SJCRH30 (cell line): ENCODE results near the gene CDC73. TPM values are rescaled to one million over a fixed set of nuclear protein-coding genes. Genes with fewer than 3 reads are reported as not detected.
A peak's percentile ranks its signal among the peaks of the same experiment; 100 is the strongest.

Experiments used
- DNase-seq, 2 experiments: peaks; one replicate each; pipeline ENCODE4 v3.0.0-alpha.2; 2015 to 2020
- H3K27ac ChIP-seq: fragments of 250-450 bp; sonication (Bioruptor Pico); 2 replicates; pipeline ENCODE4 v1.5.1; 2020; ENCODE audit warnings: mild to moderate bottlenecking, moderate library complexity
- H3K27me3 ChIP-seq: fragments of 250-450 bp; sonication (Bioruptor Pico); 2 replicates; pipeline ENCODE4 v1.5.1; 2020; ENCODE audit warnings: mild to moderate bottlenecking, moderate library complexity
- H3K36me3 ChIP-seq: fragments of 250-450 bp; sonication (Bioruptor Pico); 2 replicates; pipeline ENCODE4 v1.5.1; 2020; ENCODE audit warnings: mild to moderate bottlenecking, moderate library complexity
- H3K4me1 ChIP-seq: fragments of 250-450 bp; sonication (Bioruptor Pico); 2 replicates; pipeline ENCODE4 v1.5.1; 2020; ENCODE audit warnings: mild to moderate bottlenecking, moderate library complexity
- H3K4me3 ChIP-seq: fragments of 250-450 bp; sonication (Bioruptor Pico); 2 replicates; pipeline ENCODE4 v1.5.1; 2020; ENCODE audit warnings: mild to moderate bottlenecking, moderate library complexity
- H3K9me3 ChIP-seq: fragments of 250-450 bp; sonication (Bioruptor Pico); replicated peaks from 2 replicates; pipeline ENCODE4 v1.5.1; 2020; ENCODE audit warnings: mild to moderate bottlenecking, moderate library complexity
- total RNA-seq: library from RNA; depleted of rRNA; stranded (reverse); fragments of >200 nt; shearing (Covaris generic); gene quantifications from 2 replicates; pipeline ENCODE4 v1.2.3, GENCODE V29; 2014; rRNA removed

CDC73 gene
- 14.7 and 15.8 TPM in 2 replicates for total RNA-seq

GRCh38 chr1:193121616-193122593, at the start of gene CDC73:
TSS of gene CDC73 (plus strand) at chr1:193122031. CDS start at chr1:193122201, 170 bp downstream.
- peak; percentile 90 to 92 for DNase-seq
- Histone ChIP-seq H3K27ac (peak within 1 kb of the TSS; percentile 85), H3K4me1 (no peaks in the 10 kb centered on the region), H3K9me3 (no peaks in the 10 kb centered on the region), H3K27me3 (no peaks in the 10 kb centered on the region), H3K36me3 (peaks cover 8% of the 10 kb centered on the region), H3K4me3 (peak within 1 kb of the TSS; percentile 75)

DNA sequence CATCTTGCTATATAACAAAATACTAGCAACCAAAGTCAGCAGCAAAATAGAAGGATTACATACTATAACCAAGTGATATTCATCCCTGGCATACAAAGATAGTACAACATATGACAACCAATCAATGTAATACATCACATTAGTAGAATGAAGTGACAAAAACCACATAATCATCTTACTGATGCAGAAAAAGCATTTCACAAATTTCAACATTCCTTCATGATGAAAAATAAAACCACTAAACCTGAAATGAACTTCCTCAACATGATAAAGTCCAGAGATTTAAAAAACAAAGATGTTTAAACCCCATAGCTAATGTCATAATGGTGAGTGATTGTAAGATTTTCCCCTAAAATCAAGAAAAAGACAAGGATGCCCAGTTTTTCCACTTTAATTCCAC, 43.8 kb upstream of the CDC73 start:
- peaks cover 43% of the 10 kb centered on the region for H3K36me3 ChIP-seq
- no peaks in the 10 kb centered on the region for H3K27me3 ChIP-seq
- H3K4me3 ChIP-seq = no peak overlapping the region
- H3K27ac ChIP-seq = no peak overlapping the region
- no peaks in the 10 kb centered on the region for H3K9me3 ChIP-seq
- no peaks in the 10 kb centered on the region for H3K4me1 ChIP-seq
- no peak for DNase-seq

- Histone ChIP-seq H3K4me3 (no peak overlapping the region), H3K27ac (no peak overlapping the region), H3K36me3 (peaks cover 46% of the 10 kb centered on the region), H3K27me3 (no peaks in the 10 kb centered on the region), H3K4me1 (no peaks in the 10 kb centered on the region), H3K9me3 (no peaks in the 10 kb centered on the region)
- no peak for DNase-seq
Measured at GRCh38 chr1:193079187-193079586, 42.6 kb upstream of the CDC73 start.

DNA sequence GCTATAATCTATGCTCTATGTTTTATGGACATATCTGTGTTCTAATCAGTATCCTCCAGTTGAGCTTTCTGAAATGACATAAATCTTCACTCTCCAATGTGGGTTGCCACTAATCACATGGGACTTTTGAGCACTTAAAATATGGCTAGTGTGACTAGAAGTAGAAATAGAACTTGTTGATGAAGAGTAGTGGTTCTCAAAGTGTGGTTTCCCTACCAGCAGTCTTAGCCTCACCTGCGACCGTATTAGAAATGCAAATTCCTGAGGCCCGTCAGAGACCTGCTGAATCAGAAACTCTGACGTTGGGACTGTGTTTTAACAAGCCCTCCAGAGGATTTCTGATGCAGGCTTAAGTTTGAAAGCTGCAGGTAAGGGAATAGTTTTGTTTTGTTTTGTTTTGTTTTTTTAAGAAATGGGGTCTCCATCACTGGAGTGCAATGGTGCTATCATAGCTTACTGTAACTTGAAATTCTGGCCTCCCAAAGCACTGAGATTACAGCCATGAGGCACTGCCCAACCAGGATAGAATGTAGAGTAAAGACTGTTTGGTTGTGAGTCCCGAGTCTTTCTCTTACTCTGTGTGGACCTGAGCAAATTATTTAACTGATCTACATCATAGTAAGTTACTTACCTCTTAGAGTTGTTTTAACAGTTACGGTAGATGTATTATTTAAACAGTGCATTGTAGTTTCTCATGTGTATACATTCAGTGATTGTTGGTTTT, 38.3 kb upstream of the CDC73 start:
- Histone ChIP-seq H3K4me3 (no peak overlapping the region), H3K27me3 (no peaks in the 10 kb centered on the region), H3K36me3 (peaks cover 36% of the 10 kb centered on the region), H3K27ac (no peak overlapping the region), H3K9me3 (no peaks in the 10 kb centered on the region), H3K4me1 (no peaks in the 10 kb centered on the region)
- DNase-seq = no peak

DNA sequence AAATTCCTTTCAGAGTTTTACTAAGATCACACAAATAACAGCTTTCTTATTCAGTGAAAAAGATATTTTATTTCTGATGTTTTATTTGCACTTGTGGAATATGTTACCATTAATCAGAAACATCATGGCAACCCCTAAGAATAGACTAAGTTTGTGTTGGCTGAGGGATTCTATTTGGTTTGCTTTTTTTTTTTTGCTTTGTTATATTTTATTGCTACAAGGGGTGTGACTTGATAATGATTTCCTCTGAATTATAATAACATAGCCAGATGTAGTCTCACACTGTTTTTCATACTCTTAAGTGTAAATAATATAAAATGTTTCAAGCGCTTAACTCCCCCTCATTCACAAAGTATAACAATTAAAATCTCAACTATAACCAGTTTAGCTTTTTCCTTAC, 36.6 kb upstream of the CDC73 start:
- Histone ChIP-seq H3K27me3 (no peaks in the 10 kb centered on the region), H3K4me3 (no peak overlapping the region), H3K9me3 (no peaks in the 10 kb centered on the region), H3K36me3 (peaks cover 33% of the 10 kb centered on the region), H3K27ac (no peak overlapping the region), H3K4me1 (no peaks in the 10 kb centered on the region)
- DNase-seq = no peak

GRCh38 chr1:193086342-193086741, 35.5 kb upstream of the CDC73 start:
- Histone ChIP-seq H3K36me3 (peaks cover 29% of the 10 kb centered on the region), H3K4me3 (no peak overlapping the region), H3K9me3 (no peaks in the 10 kb centered on the region), H3K27me3 (no peaks in the 10 kb centered on the region), H3K4me1 (no peaks in the 10 kb centered on the region), H3K27ac (no peak overlapping the region)
- no peak for DNase-seq

DNA sequence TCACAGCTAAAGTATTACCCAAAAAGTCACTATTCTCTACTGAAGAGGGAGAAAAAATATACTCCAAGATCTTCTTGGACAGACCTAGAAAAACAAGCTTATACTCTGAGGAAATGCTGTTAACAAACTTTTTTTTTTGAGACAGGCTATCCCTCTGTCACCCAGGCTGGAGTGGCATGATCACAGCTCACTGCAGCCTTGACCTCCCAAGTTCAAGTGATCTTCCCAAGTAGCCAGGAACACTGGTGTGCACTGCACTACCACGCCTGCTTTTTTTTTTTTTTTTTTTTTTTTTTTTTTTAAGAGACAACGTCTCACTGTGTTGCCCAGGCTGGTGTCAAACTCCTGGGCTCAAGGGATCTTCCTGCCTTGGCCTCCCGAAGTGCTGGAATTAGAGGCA, 33.9 kb upstream of the CDC73 start:
- H3K4me3 ChIP-seq = no peak overlapping the region
- H3K27ac ChIP-seq = no peak overlapping the region
- no peaks in the 10 kb centered on the region for H3K4me1 ChIP-seq
- no peak for DNase-seq
- no peaks in the 10 kb centered on the region for H3K9me3 ChIP-seq
- peaks cover 22% of the 10 kb centered on the region for H3K36me3 ChIP-seq
- H3K27me3 ChIP-seq = no peaks in the 10 kb centered on the region

- Histone ChIP-seq H3K4me1 (no peaks in the 10 kb centered on the region), H3K9me3 (no peaks in the 10 kb centered on the region), H3K36me3 (peaks cover 8% of the 10 kb centered on the region), H3K4me3 (no peak overlapping the region), H3K27ac (no peak overlapping the region), H3K27me3 (no peaks in the 10 kb centered on the region)
- no peak for DNase-seq
Measured at GRCh38 chr1:193090865-193091264, 31.0 kb upstream of the CDC73 start.

DNA sequence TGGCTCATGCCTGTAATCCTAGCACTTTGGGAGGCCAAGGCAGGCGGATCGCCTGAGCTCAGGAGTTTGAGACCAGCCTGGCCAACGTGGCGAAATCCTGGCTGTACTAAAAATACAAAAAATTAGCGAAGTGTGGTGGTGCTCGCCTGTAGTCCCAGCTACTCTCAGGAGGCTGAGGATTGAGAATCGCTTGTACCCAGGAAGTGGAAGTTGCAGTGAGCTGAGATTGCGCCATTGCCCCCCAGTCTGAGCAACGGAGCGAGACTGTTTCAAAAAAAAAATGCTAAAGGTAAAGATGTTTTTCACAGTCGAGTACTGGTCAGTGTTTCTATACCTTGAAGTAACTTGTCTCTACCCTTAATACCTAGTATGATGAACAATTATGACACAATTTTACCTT, 27.7 kb upstream of the CDC73 start:
- no peak overlapping the region for H3K4me3 ChIP-seq
- peaks cover 17% of the 10 kb centered on the region for H3K36me3 ChIP-seq
- DNase-seq = no peak
- H3K9me3 ChIP-seq = no peaks in the 10 kb centered on the region
- H3K27ac ChIP-seq = no peak overlapping the region
- H3K27me3 ChIP-seq = no peaks in the 10 kb centered on the region
- H3K4me1 ChIP-seq = no peaks in the 10 kb centered on the region

DNA sequence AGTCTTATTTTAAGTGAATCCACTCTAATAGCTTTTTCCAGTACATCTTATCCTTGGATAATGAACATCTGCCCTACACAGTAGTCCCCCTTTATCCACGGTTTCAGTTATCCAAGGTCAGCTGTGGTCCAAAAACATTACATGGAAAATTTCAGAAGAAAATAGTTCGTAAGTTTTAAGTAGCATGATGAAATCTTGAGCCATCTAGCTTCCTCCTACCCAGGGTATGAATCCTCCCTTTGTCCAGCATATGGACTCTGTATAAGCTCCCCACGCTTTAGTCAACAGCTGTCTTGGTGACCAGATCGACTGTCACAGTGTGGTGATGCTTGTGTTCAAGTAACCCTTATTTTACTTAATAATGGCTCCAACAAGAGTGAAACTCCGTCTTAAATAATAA, 19.2 kb upstream of the CDC73 start:
- Histone ChIP-seq H3K9me3 (no peaks in the 10 kb centered on the region), H3K36me3 (peaks cover 14% of the 10 kb centered on the region), H3K4me3 (peak overlapping the region; percentile 91), H3K27ac (peak overlapping the region; percentile 77), H3K27me3 (no peaks in the 10 kb centered on the region), H3K4me1 (peaks cover 4% of the 10 kb centered on the region; the same call in 1 of the 2 replicates)
- peak; percentile 53 to 81 for DNase-seq

GRCh38 chr1:193103759-193104501, 17.9 kb upstream of the CDC73 start:
- Histone ChIP-seq H3K4me1 (peaks cover 4% of the 10 kb centered on the region; the same call in 1 of the 2 replicates), H3K36me3 (peaks cover 11% of the 10 kb centered on the region), H3K27ac (peak overlapping the region; percentile 81), H3K27me3 (no peaks in the 10 kb centered on the region), H3K4me3 (peak overlapping the region; percentile 91), H3K9me3 (no peaks in the 10 kb centered on the region)
- peak in 1 of 2 experiments; percentile 26 for DNase-seq

DNA sequence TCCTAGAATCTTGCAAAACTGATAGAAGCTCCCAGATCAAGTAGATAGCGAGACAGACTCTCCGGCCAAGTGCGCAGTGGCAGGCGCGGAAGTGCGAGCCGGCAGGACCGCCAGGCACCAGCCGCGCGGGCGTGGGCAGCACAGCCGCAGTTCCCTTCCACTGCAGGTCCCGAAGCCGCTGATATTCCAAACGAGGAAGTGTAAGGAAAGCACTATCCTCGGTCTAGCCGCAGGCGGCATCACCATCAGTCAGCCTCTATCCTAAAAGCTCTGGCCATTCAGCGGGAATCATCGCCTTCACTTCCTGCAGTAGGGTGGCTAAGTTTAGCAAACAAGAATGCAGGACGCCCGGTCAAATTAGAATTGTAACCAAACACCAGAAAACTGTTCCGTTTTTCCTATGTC, 17.3 kb upstream of the CDC73 start:
- peak overlapping the region; percentile 81 for H3K27ac ChIP-seq
- H3K9me3 ChIP-seq = no peaks in the 10 kb centered on the region
- peaks cover 4% of the 10 kb centered on the region; the same call in 1 of the 2 replicates for H3K4me1 ChIP-seq
- H3K4me3 ChIP-seq = peak overlapping the region; percentile 91
- H3K27me3 ChIP-seq = no peaks in the 10 kb centered on the region
- peak; percentile 53 to 64 for DNase-seq
- H3K36me3 ChIP-seq = peaks cover 11% of the 10 kb centered on the region

DNA sequence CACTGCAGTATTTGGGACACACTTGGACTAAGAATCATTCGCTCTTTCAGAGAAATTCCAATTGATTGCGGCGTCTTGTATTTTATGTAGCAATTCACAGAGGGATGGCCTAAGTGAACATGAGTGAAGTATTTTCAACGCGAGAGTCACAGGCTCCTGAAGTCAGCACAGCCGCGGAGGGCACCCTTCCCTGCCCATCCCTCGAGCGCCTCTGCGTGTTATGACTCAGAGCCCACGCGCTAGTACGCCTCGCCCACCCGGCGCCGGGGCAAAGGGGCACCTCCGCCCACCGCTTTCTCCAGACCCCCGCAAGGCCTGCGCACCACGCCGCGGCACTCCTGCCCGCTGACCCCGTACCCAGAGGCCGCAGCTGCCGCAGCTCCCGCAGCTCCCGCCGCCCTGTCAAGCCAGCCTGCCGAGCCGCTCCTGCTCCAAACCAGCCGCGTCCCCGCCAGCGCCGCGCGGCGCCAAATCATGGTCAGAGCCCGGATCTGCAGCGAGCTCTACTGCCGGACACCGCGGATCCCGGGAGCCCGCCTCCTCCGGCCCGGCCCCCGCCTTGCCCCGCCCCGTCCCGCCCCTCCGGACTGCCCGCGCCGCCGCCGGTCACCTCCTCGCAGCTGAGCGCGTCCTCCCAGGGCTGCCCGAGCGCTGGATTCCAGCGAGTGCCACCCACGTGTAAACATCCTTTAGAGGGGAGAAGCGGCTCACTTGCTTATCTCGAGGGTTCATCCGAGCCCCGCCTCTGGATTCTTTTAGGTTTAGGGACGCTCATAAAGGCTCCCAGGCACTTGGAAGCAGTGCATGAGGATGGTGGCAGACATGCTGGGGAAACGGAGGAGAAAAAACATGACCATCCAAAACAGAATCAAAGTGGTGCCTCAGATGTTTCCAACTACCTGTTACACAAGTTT, 16.7 kb upstream of the CDC73 start, which contains the start of gene GLRX2:
Gene GLRX2 (minus strand): TSS at position 508 of the 914 bp plus-strand sequence. CDS start 32 bp downstream, at position 476.
- H3K27me3 ChIP-seq = no peaks in the 10 kb centered on the region
- peak within 1 kb of the TSS; percentile 91 for H3K4me3 ChIP-seq

More for the DNA sequence above, 16.7 kb upstream of the CDC73 start, which contains the start of gene GLRX2:
- H3K4me1 ChIP-seq = peaks cover 4% of the 10 kb centered on the region; the same call in 1 of the 2 replicates
- DNase-seq = peak; percentile 77 to 85
- no peaks in the 10 kb centered on the region for H3K9me3 ChIP-seq
- H3K36me3 ChIP-seq = peaks cover 6% of the 10 kb centered on the region; the same call in 1 of the 2 replicates
- peak within 1 kb of the TSS; percentile 81 for H3K27ac ChIP-seq
